ENCODE results near the gene PHTF2. TPM values are rescaled to one million over a fixed set of nuclear protein-coding genes. Genes with fewer than 3 reads are reported as not detected.
"Not testable (repeated sequence)": the region's sequence is repeated elsewhere in the genome, so short reads cannot be mapped to it uniquely, and the experiment has no call there.

The PHTF2 gene
- total RNA-seq, 1 donor from 2014 or later = 13.8 TPM

- no peak for DNase-seq (ENCODE audit: low read depth, low spot score)
Observed at GRCh38 chr7:77985232-77985973, 186.8 kb downstream of the PHTF2 start.

GRCh38 chr7:77985974-77986339, 187.4 kb downstream of the PHTF2 start:
- no peak for DNase-seq (ENCODE audit: low read depth, low spot score)

- DNase-seq (ENCODE audit: low read depth, low spot score) = no peak
Observed at GRCh38 chr7:77989981-77990566, 191.5 kb downstream of the PHTF2 start.

GRCh38 chr7:77991656-77992055, 193.1 kb downstream of the PHTF2 start:
- no peak for DNase-seq (ENCODE audit: low read depth, low spot score)

- no peak for DNase-seq (ENCODE audit: low read depth, low spot score)
Observed at GRCh38 chr7:77993838-77994237, 195.3 kb downstream of the PHTF2 start.

- DNase-seq (ENCODE audit: low read depth, low spot score) = no peak
Observed at GRCh38 chr7:77995717-77996116, 197.1 kb downstream of the PHTF2 start.

DNA sequence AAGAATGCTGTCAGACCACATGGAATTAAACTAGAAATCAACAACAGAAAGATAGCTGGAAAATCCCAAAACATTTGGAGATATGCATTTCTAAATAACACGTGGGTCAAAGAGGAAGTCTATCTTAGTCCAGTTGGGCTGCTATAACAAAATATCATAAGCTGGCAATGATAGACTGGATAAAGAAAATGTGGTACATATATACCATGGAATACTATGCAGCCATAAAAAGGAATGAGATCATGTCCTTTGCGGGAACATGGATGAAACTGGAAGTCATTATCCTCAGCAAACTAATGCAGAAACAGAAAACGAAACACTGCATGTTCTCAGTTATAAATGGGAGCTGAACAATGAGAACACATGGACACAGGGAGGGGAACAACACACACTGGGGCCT, 200.6 kb downstream of the PHTF2 start:
- not testable (repeated sequence) for DNase-seq (ENCODE audit: low read depth, low spot score)

- DNase-seq (ENCODE audit: low read depth, low spot score) = no peak
Observed at GRCh38 chr7:78002021-78002420, 203.4 kb downstream of the PHTF2 start.

DNA sequence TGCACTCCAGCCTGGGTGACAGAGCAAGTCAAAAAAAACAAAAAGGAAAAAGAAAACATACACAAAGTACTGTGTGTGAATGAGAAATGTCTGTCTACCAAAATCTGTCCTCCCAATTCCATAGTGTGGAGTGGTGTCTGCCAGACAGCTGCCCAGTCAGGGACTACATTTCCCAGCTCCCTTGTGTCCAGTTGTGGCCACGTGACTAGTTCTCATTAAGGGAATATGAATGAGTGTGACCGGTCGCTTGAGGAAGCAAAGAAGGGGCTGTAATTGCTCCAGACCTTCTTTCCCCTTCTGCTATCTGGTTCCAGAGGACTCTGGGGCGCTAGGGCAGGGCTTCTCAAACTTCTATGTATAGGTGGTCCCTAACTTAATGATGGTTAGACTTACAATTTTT, 204.1 kb downstream of the PHTF2 start:
- DNase-seq (ENCODE audit: low read depth, low spot score) = no peak

GRCh38 chr7:78006063-78006755, 207.6 kb downstream of the PHTF2 start:
- no peak for DNase-seq (ENCODE audit: low read depth, low spot score)

Other genes starting within 250 kb of the PHTF2 start
- gene RSBN1L, start 102.3 kb upstream of the PHTF2 start, total RNA-seq = 10.2 and 16.5 TPM in 2 replicates
- 9.2 and 10.2 TPM in 2 replicates for gene TMEM60, start 339 bp upstream of the PHTF2 start, total RNA-seq